Heart left ventricle (tissue), 16 donors: ENCODE data around the gene MRPL12. TPM values are rescaled to one million over a fixed set of nuclear protein-coding genes. Genes with fewer than 3 reads are reported as not detected.

Experiments
- ATAC-seq, 4 donors: fragments of 200-7000 bp; cut with Tn5 transposase; one replicate each; pipeline ENCODE4 v1.9.1; 2020 to 2022; ENCODE audit warnings: moderate library complexity in 4 of 4, mild to moderate bottlenecking in 3 of 4, moderate number of reproducible peaks in 1 of 4
- DNase-seq, 5 donors: peaks; one replicate each; pipeline ENCODE4 v3.0.0-alpha.2; 2020
- H3K27ac ChIP-seq, 12 donors: fragments of 200-600 bp; sonication (generic) in 4 of 12; one replicate each; pipeline versions ENCODE4 v1.5.0 to v1.8.0; 2016 to 2022; ENCODE audit warnings: mild to moderate bottlenecking in 2 of 12
- H3K27me3 ChIP-seq, 9 donors: fragments of 200-600 bp; sonication (generic) in 2 of 9; one replicate each; pipeline versions ENCODE4 v1.5.1 to v1.8.0; 2016 to 2022; ENCODE audit warnings: mild to moderate bottlenecking in 3 of 9
- H3K36me3 ChIP-seq, 9 donors: fragments of 200-600 bp; sonication (generic) in 2 of 9; one replicate each; pipeline versions ENCODE4 v1.5.0 to v1.8.0; 2018 to 2022; ENCODE audit warnings: mild to moderate bottlenecking in 2 of 9
- H3K4me1 ChIP-seq, 12 donors: fragments of 200-600 bp; sonication (generic) in 4 of 12; one replicate each; pipeline versions ENCODE4 v1.5.0 to v1.8.0; 2016 to 2022; ENCODE audit warnings: mild to moderate bottlenecking in 3 of 12
- H3K4me3 ChIP-seq, 12 donors: fragments of 200-600 bp; sonication (generic) in 4 of 12; one replicate each; pipeline versions ENCODE4 v1.5.0 to v1.8.0; 2017 to 2022; ENCODE audit warnings: mild to moderate bottlenecking in 9 of 12, moderate library complexity in 4 of 12
- H3K9me3 ChIP-seq, 12 donors: fragments of 200-600 bp; sonication (generic) in 4 of 12; one replicate each; pipeline versions ENCODE4 v1.5.0 to v1.8.0; 2016 to 2022; ENCODE audit warnings: mild to moderate bottlenecking in 1 of 12
- POLR2A ChIP-seq, 2 donors: fragments of 450-650 bp; IDR thresholded peaks; one replicate each; pipeline ENCODE4 v1.6.1; 2017; ENCODE audit warnings: antibody characterized with exemption in 2 of 2, mild to moderate bottlenecking in 2 of 2, moderate library complexity in 2 of 2
- WGBS, 4 donors: extraction: QIAGEN DNeasy Blood & Tissue Kit in 2 of 4; methylation state at CpG; one replicate each; pipeline versions ENCODE4 v1.1.5 to v1.1.7; 2013 to 2018; 5-methylcytosine and 5-hydroxymethylcytosine counted together
- intact Hi-C, 10 donors: fragments of 100-400 bp; cut with DNase I; formaldehyde crosslinking; loops; one replicate each; pipeline versions ENCODE4 v1.11.1 to v1.14.2; 2022
- polyA plus RNA-seq, 2 donors: library from polyadenylated mRNA; stranded (reverse); fragments of 200-250 nt; gene quantifications; one replicate each; pipeline ENCODE4 v1.2.3, GENCODE V29; 2013
- total RNA-seq, 9 donors: library from RNA; depleted of rRNA in 2 of 9; stranded (reverse); fragments of >200 nt in 2 of 9; fragmentation: NEBNext Ultra II Directional in 3 of 9; extraction: Animal tissue kit (Norgen Biotek cat#: 25700) in 3 of 9; gene quantifications; one replicate each; pipeline versions ENCODE4 v1.1.0 to v1.2.4, GENCODE V29; 2016 to 2023
- TF ChIP-seq, protein P1 (sequence below), 12 donors: fragments of 200-600 bp; sonication (generic) in 4 of 12; IDR thresholded peaks; one replicate each; pipeline versions ENCODE4 v1.5.0 to v1.8.0; 2018 to 2022; ENCODE audit warnings: antibody characterized with exemption in 12 of 12, mild to moderate bottlenecking in 5 of 12
- donor health status: ischemic (EF 13 %, LVEDD 7.1; RV severe dilation, severe dysfunction).
- donor health status: healthy with polysubstance abuse.
- donor health status: DM: no; HTN: yes; CAD: no.
- donor health status: DM: no; HTN: no; CAD: no.
- donor health status: ischemic (EF 25% LVEDD 6.9; RV normal size, moderate dysfunction).
- donor health status: ischemic (EF 25% LVEDD 5.7; RV mildly dilated, moderate dysfunction).
- donor health status: healthy.
- donor health status: DM: yes; HTN: yes; CAD: no.
- donor health status: ischemic (EF 35%, LVEDD 5.7; RV mildly dilated, moderate dysfunction).
- donor health status: nonischemic (EF 11% LVEDD 7.7; RV severe dilation, severe dysfunction).
- donor health status: DM: yes; HTN: yes; CAD: no.
- donor health status: PGD.
- donor health status: ischemic (EF 29% LVEDD 5.4; RV normal size, mild dysfunction).
- donor health status: nonischemic (EF 23%, LVEDD 6.1; RV moderate dilation, normal function).

Gene MRPL12
- total and polyA plus RNA-seq, 11 donors, result 98.8 to 525 (median 133) TPM

DNA sequence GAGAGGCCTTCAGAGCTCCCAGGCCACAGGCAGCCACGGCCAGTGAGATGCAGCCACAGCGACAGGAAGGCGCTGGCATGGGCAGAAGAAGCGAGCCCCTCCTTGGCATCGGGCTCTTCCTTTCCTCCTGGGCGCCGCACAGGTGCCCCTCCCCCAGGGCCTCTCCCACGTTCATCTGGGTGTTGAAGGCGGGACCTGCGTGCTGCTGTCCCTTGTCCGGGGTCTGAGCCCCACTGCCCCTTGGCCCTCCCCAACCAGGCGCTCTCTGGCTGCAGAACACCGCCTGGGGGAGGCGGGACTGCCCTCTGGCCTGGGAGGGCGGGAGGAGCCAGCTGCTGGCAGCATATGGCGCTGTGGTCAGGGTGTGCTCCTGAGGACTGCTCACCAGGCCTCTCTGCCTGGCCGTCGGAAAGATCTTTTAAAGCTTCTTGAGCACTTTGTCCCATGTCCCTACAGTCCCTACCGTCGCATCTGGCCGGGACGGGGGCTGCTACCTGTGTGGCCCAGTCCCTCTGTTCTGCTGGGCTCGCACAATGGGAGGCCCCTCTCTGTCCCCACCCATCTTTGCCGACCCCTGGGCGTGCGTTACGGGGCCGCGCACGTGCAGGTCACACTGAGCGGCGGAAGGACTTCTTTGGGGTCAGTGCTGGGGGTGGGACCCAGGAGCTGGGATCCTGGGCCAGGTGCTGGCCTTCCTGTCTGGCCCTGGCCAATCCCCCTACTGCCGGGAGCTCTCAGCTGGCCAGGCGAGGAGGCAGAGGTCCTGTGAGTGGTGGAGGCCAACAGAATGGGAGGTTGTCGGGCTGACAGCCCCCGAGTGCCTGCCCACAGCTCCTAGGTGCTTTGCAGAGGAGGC, 10.6 kb downstream of the MRPL12 start:
- H3K36me3 ChIP-seq, result no peaks in the 10 kb centered on the region
- 83 to 90% (median 85%) methylated on average over 24 to 36 of the region's 36 CpGs for WGBS, 4 donors
- no peak for TF ChIP-seq POLR2A (IDR thresholded peaks at IDR 0.05)
- TF ChIP-seq, protein P1, sequence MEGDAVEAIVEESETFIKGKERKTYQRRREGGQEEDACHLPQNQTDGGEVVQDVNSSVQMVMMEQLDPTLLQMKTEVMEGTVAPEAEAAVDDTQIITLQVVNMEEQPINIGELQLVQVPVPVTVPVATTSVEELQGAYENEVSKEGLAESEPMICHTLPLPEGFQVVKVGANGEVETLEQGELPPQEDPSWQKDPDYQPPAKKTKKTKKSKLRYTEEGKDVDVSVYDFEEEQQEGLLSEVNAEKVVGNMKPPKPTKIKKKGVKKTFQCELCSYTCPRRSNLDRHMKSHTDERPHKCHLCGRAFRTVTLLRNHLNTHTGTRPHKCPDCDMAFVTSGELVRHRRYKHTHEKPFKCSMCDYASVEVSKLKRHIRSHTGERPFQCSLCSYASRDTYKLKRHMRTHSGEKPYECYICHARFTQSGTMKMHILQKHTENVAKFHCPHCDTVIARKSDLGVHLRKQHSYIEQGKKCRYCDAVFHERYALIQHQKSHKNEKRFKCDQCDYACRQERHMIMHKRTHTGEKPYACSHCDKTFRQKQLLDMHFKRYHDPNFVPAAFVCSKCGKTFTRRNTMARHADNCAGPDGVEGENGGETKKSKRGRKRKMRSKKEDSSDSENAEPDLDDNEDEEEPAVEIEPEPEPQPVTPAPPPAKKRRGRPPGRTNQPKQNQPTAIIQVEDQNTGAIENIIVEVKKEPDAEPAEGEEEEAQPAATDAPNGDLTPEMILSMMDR (IDR thresholded peaks at IDR 0.05), result no peak
- DNase-seq (no peak), ATAC-seq (no peak)
- peak overlapping the region in 2 of 12 donors; percentile 96 to 98 for H3K4me3 ChIP-seq
- peaks cover 6 to 35% (median 27%) of the 10 kb centered on the region in 12 donors for H3K4me1 ChIP-seq
- no peak overlapping the region for H3K27ac ChIP-seq
- intact Hi-C loops, result no loop called here
- H3K27me3 ChIP-seq, result no peaks in the 10 kb centered on the region
- no peaks in the 10 kb centered on the region for H3K9me3 ChIP-seq

DNA sequence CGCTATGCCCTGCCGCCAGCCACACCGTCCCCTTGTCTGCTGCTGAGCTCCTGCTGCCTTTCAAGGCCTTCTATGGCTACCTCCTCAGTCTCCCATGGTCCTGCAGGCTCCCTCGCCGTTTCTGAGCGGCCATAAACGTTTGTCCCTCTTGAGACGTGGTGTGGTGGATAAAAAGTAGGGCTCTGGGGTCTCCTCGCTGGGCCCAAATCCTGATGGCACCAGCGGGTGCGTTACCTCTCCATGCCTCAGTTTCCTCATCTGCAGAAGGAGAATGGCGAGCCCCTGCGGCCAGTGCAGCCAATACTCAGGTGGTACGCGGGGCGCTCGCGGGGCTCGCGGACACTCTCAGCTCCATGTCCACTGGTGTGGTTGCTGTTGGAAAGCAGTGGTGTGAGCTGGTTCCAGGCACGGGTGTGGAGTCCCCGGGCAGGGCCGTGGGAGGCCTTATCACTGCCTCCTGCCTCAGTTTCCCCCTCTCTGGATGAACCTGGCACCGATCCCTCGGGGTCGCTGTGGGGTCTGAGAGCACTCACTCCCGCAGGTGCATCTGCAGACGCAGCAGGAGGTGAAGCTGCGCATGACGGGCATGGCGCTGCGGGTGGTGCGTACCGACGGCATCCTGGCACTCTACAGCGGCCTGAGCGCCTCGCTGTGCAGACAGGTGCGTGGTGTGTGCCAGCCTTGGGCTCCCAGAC, 11.4 kb downstream of the MRPL12 start:
- Histone ChIP-seq H3K4me1 (peaks cover 6 to 35% (median 27%) of the 10 kb centered on the region in 12 donors), H3K4me3 (no peak overlapping the region), H3K27me3 (no peaks in the 10 kb centered on the region), H3K27ac (no peak overlapping the region), H3K36me3 (no peaks in the 10 kb centered on the region), H3K9me3 (no peaks in the 10 kb centered on the region)
- intact Hi-C loops, result no loop called here
- no peak for DNase-seq
- 93 to 97% (median 95%) methylated on average over 37 to 39 of the region's 39 CpGs for WGBS, 4 donors
- no peak for ATAC-seq
- no peak for TF ChIP-seq POLR2A (IDR thresholded peaks at IDR 0.05)
- TF ChIP-seq, protein P1 (IDR thresholded peaks at IDR 0.05), result no peak

DNA sequence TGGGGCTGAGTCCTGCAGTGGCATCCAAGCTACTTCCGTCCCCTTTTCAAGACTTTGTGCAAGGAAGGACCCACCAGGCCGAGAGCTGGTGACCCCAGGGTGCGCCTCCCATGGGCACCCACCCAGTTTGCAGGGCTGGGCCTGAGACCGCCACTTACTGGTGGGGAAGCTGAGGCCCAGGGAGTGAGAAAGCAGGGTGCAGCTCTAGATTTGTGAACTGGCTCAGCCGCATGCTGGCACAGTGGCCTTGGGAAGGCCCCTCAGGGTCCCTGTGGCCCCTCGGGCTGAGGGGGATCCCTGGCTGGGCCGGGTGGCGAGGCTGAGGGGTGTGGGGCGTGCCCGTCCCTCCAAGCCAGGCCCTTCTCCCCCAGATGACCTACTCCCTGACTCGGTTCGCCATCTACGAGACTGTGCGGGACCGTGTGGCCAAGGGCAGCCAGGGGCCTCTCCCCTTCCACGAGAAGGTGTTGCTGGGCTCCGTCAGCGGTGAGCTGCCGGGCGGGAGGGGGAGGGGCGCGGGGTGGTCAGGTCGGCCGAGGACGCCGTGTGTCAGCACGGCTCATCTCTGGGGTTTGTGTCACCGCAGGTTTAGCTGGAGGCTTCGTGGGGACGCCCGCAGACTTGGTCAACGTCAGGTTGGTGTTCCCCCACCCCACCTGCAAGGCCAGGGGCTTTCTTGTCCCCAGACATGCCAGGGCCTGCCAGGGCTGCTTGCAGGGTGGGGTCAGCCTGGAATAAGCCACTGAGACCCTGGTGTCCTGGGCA, 12.1 kb downstream of the MRPL12 start:
- ATAC-seq, result no peak
- no peak for TF ChIP-seq POLR2A (IDR thresholded peaks at IDR 0.05)
- TF ChIP-seq, protein P1 (IDR thresholded peaks at IDR 0.05), result no peak

More for the DNA sequence above, 12.1 kb downstream of the MRPL12 start:
- H3K36me3 ChIP-seq, result no peaks in the 10 kb centered on the region
- no peaks in the 10 kb centered on the region for H3K27me3 ChIP-seq
- no peak overlapping the region for H3K4me3 ChIP-seq
- 83 to 93% (median 87%) methylated on average over 12 to 32 of the region's 32 CpGs for WGBS, 4 donors
- no peak overlapping the region for H3K27ac ChIP-seq
- intact Hi-C loops, result no loop called here
- DNase-seq, result no peak
- peaks cover 6 to 33% (median 27%) of the 10 kb centered on the region in 12 donors for H3K4me1 ChIP-seq
- no peaks in the 10 kb centered on the region for H3K9me3 ChIP-seq
